Gastrocnemius medialis (tissue), 4 donors: ENCODE measurements around the gene CDC42BPA.

Experiments
- CTCF ChIP-seq, 5 experiments: fragments of 450-650 bp in 3 of 5; fragments of 200-600 bp in 2 of 5; sonication (generic) in 2 of 5; IDR thresholded peaks in 4 of 5; conservative IDR thresholded peaks in 1 of 5; 1 replicate in 4 of 5; 2 replicates in 1 of 5; pipeline ENCODE4 v1.5.1; 2016 to 2019; ENCODE audit warnings: antibody characterized with exemption in 5 of 5, mild to moderate bottlenecking in 3 of 5, moderate library complexity in 3 of 5
- POLR2A ChIP-seq, 2 donors: fragments of 450-650 bp; IDR thresholded peaks; one replicate each; pipeline ENCODE4 v1.6.1; 2017; ENCODE audit warnings: antibody characterized with exemption in 2 of 2, mild to moderate bottlenecking in 2 of 2, moderate library complexity in 2 of 2

DNA sequence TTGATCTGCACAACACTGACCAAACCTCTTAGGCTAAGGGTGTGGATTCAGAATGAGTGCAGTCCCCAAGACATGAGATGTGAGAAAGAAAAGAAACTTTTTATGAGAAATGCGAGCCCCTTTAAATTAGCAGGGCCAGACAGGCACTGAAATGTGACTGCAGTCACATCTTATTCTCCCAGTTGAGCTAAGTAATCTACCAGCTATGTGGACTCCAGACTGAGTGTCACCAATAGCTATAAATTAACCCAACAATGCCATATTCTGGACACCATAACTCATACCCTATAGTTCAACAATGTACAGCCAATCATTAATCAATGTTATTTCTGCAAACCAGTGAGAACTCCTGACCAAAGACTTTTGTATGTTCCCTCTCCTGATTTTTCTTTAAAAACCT is 225.0 kb downstream of the CDC42BPA start:
- TF ChIP-seq POLR2A (IDR thresholded peaks at IDR 0.05) (no peak), CTCF (IDR thresholded peaks at IDR 0.05 in 4 of 5, conservative IDR thresholded peaks at IDR 0.05 in 1 of 5) (no peak)
